ENCODE results near the gene RNF8. TPM values are rescaled to one million over a fixed set of nuclear protein-coding genes. Genes with fewer than 3 reads are reported as not detected.

The RNF8 gene
- total RNA-seq, 1 donor from 2014 or later, result 22.4 TPM

GRCh38 chr6:37308069-37308815, 45.5 kb upstream of the RNF8 start:
- Histone ChIP-seq H4K20me1 (ENCODE audit: insufficient read depth, low read length) (peaks cover 8% of the 10 kb centered on the region), H3K9ac (ENCODE audit: low read length) (peak overlapping the region; percentile 2), H3K4me3 (ENCODE audit: insufficient read depth, low read depth, low read length) (no peak overlapping the region), H3K79me2 (ENCODE audit: insufficient read depth, low read length) (no peaks in the 10 kb centered on the region), H3K9me3 (ENCODE audit: insufficient read depth, low read depth, low read length) (no peaks in the 10 kb centered on the region), H3K4me2 (ENCODE audit: low read length) (no peak overlapping the region), H3K27me3 (ENCODE audit: insufficient read depth, low read length) (no peaks in the 10 kb centered on the region), H3K4me1 (ENCODE audit: insufficient read depth, low read length) (peaks cover 26% of the 10 kb centered on the region), H3K27ac (ENCODE audit: low read depth, low read length) (no peak overlapping the region), H2AFZ (ENCODE audit: low read depth, low read length) (no peak overlapping the region), H3K36me3 (ENCODE audit: insufficient read depth, low read length) (peaks cover 10% of the 10 kb centered on the region)
- Mint-ChIP-seq H3K4me3 (ENCODE audit: unreplicated experiment) (no peak overlapping the region), H3K27ac (ENCODE audit: unreplicated experiment) (no peak overlapping the region), H3K9me3 (ENCODE audit: unreplicated experiment) (no peaks in the 10 kb centered on the region), H3K36me3 (ENCODE audit: low read depth, unreplicated experiment) (peaks cover 7% of the 10 kb centered on the region), H3K4me1 (ENCODE audit: low read depth, unreplicated experiment) (peaks cover 33% of the 10 kb centered on the region), H3K27me3 (ENCODE audit: low read depth, unreplicated experiment) (no peaks in the 10 kb centered on the region)
- DNase-seq (ENCODE audit: low read depth), result peak; percentile 73
- FAIRE-seq, result no peak
- no peak for TF ChIP-seq CTCF (IDR thresholded peaks at IDR 0.05; ENCODE audit: insufficient read depth, low read depth, low read length)
- TF ChIP-seq EZH2 (IDR thresholded peaks at IDR 0.05; ENCODE audit: insufficient read depth, low read length), result no peak

GRCh38 chr6:37309046-37309445, 44.7 kb upstream of the RNF8 start:
- H3K27me3 ChIP-seq (ENCODE audit: insufficient read depth, low read length), result no peaks in the 10 kb centered on the region
- no peak overlapping the region for H3K4me3 ChIP-seq (ENCODE audit: insufficient read depth, low read depth, low read length)
- H3K4me1 Mint-ChIP-seq (ENCODE audit: low read depth, unreplicated experiment), result peaks cover 33% of the 10 kb centered on the region
- no peak overlapping the region for H3K27ac Mint-ChIP-seq (ENCODE audit: unreplicated experiment)
- peaks cover under 1% of the 10 kb centered on the region for H3K9me3 Mint-ChIP-seq (ENCODE audit: unreplicated experiment)
- peaks cover 8% of the 10 kb centered on the region for H4K20me1 ChIP-seq (ENCODE audit: insufficient read depth, low read length)
- no peak overlapping the region for H3K4me3 Mint-ChIP-seq (ENCODE audit: unreplicated experiment)
- no peak for TF ChIP-seq EZH2 (IDR thresholded peaks at IDR 0.05; ENCODE audit: insufficient read depth, low read length)
- no peak for TF ChIP-seq CTCF (IDR thresholded peaks at IDR 0.05; ENCODE audit: insufficient read depth, low read depth, low read length)
- H3K27me3 Mint-ChIP-seq (ENCODE audit: low read depth, unreplicated experiment), result no peaks in the 10 kb centered on the region
- peaks cover 10% of the 10 kb centered on the region for H3K36me3 ChIP-seq (ENCODE audit: insufficient read depth, low read length)
- no peak overlapping the region for H3K27ac ChIP-seq (ENCODE audit: low read depth, low read length)
- H3K9ac ChIP-seq (ENCODE audit: low read length), result no peak overlapping the region
- H3K4me2 ChIP-seq (ENCODE audit: low read length), result no peak overlapping the region
- H3K79me2 ChIP-seq (ENCODE audit: insufficient read depth, low read length), result no peaks in the 10 kb centered on the region
- no peak overlapping the region for H2AFZ ChIP-seq (ENCODE audit: low read depth, low read length)
- FAIRE-seq (no peak), DNase-seq (ENCODE audit: low read depth) (no peak)
- H3K36me3 Mint-ChIP-seq (ENCODE audit: low read depth, unreplicated experiment), result peaks cover 8% of the 10 kb centered on the region
- H3K9me3 ChIP-seq (ENCODE audit: insufficient read depth, low read depth, low read length), result no peaks in the 10 kb centered on the region
- peaks cover 26% of the 10 kb centered on the region for H3K4me1 ChIP-seq (ENCODE audit: insufficient read depth, low read length)

- Mint-ChIP-seq H3K36me3 (ENCODE audit: low read depth, unreplicated experiment) (peaks cover 14% of the 10 kb centered on the region), H3K4me3 (ENCODE audit: unreplicated experiment) (no peak overlapping the region), H3K27ac (ENCODE audit: unreplicated experiment) (no peak overlapping the region), H3K9me3 (ENCODE audit: unreplicated experiment) (peaks cover 5% of the 10 kb centered on the region), H3K27me3 (ENCODE audit: low read depth, unreplicated experiment) (no peaks in the 10 kb centered on the region), H3K4me1 (ENCODE audit: low read depth, unreplicated experiment) (peaks cover 33% of the 10 kb centered on the region)
- peaks cover 26% of the 10 kb centered on the region for H3K4me1 ChIP-seq (ENCODE audit: insufficient read depth, low read length)
- peaks cover 8% of the 10 kb centered on the region for H4K20me1 ChIP-seq (ENCODE audit: insufficient read depth, low read length)
- peaks cover 10% of the 10 kb centered on the region for H3K36me3 ChIP-seq (ENCODE audit: insufficient read depth, low read length)
- DNase-seq (ENCODE audit: low read depth) (no peak), FAIRE-seq (no peak)
- no peak overlapping the region for H2AFZ ChIP-seq (ENCODE audit: low read depth, low read length)
- H3K4me2 ChIP-seq (ENCODE audit: low read length), result no peak overlapping the region
- no peaks in the 10 kb centered on the region for H3K27me3 ChIP-seq (ENCODE audit: insufficient read depth, low read length)
- no peaks in the 10 kb centered on the region for H3K9me3 ChIP-seq (ENCODE audit: insufficient read depth, low read depth, low read length)
- H3K27ac ChIP-seq (ENCODE audit: low read depth, low read length), result no peak overlapping the region
- no peak overlapping the region for H3K9ac ChIP-seq (ENCODE audit: low read length)
- no peaks in the 10 kb centered on the region for H3K79me2 ChIP-seq (ENCODE audit: insufficient read depth, low read length)
- no peak for TF ChIP-seq EZH2 (IDR thresholded peaks at IDR 0.05; ENCODE audit: insufficient read depth, low read length)
- H3K4me3 ChIP-seq (ENCODE audit: insufficient read depth, low read depth, low read length), result no peak overlapping the region
These were observed 44.1 kb upstream of the RNF8 start for GRCh38 chr6:37309692-37310091.
